Measurements from ENCODE around the gene ZBTB5.

The ZBTB5 gene

DNA sequence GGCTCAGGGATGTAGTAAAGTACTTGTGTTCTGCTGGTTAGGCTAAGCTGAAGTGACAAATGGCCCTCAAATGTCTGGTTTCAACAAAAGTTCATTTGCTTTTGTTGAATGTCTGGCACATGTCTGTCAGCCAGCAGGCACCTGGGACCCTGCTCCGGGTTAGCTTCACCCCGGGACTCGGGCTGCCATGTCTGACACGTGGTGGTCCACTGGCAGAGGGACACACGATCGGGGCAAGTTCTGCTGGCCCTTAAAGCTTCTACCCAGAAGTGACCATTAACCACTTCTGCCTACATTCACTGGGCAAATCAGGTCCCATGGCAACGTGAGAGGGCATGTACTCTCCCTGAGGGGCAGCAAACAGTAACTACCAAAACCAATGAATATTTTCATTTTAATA lies 44.3 kb upstream of the ZBTB5 start:
- H3K79me2 ChIP-seq = no peaks in the 10 kb centered on the region
- TF ChIP-seq, protein P1, sequence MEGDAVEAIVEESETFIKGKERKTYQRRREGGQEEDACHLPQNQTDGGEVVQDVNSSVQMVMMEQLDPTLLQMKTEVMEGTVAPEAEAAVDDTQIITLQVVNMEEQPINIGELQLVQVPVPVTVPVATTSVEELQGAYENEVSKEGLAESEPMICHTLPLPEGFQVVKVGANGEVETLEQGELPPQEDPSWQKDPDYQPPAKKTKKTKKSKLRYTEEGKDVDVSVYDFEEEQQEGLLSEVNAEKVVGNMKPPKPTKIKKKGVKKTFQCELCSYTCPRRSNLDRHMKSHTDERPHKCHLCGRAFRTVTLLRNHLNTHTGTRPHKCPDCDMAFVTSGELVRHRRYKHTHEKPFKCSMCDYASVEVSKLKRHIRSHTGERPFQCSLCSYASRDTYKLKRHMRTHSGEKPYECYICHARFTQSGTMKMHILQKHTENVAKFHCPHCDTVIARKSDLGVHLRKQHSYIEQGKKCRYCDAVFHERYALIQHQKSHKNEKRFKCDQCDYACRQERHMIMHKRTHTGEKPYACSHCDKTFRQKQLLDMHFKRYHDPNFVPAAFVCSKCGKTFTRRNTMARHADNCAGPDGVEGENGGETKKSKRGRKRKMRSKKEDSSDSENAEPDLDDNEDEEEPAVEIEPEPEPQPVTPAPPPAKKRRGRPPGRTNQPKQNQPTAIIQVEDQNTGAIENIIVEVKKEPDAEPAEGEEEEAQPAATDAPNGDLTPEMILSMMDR (IDR thresholded peaks at IDR 0.05) = no peak
- H3K36me3 ChIP-seq (ENCODE audit: control insufficient read depth, insufficient read depth, low read length) = no peaks in the 10 kb centered on the region

DNA sequence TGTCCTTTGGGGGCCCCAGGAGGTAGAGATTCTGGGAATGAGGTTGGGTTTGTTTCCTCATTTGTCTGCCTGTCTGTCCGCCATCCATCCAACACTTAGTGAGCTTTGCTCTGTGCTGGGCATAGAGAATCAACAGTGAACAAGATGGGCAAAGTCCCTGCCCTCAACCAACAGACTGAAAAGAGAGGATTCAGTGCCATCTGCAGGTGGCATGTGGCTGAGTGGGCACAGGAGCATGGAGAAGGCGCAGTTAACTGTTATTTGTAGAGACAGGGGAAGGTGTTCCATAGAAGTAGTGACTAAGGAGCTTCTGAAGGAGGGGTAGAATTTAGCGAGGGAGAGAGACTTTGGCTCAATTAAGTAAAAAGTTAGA lies 43.6 kb upstream of the ZBTB5 start:
- H3K4me2 ChIP-seq (ENCODE audit: low read length) = no peak overlapping the region
- H3K27ac ChIP-seq = no peak overlapping the region
- no peak overlapping the region for H2AFZ ChIP-seq
- H3K4me3 ChIP-seq (ENCODE audit: low read depth, low read length) = no peak overlapping the region
- TF ChIP-seq, protein P1 (IDR thresholded peaks at IDR 0.05) = no peak
- H3K36me3 ChIP-seq (ENCODE audit: control insufficient read depth, insufficient read depth, low read length) = no peaks in the 10 kb centered on the region
- H3K4me1 ChIP-seq = no peaks in the 10 kb centered on the region
- no peaks in the 10 kb centered on the region for H3K27me3 ChIP-seq (ENCODE audit: control insufficient read depth, insufficient read depth, low read length)
- no peak overlapping the region for H3K9ac ChIP-seq
- H3K9me3 ChIP-seq (ENCODE audit: control insufficient read depth, low read length) = no peaks in the 10 kb centered on the region
- H3K79me2 ChIP-seq = no peaks in the 10 kb centered on the region

More for the DNA sequence above, 44.3 kb upstream of the ZBTB5 start:
- Histone ChIP-seq H3K4me2 (ENCODE audit: low read length) (no peak overlapping the region), H3K4me1 (no peaks in the 10 kb centered on the region), H3K9ac (no peak overlapping the region), H3K4me3 (ENCODE audit: low read depth, low read length) (no peak overlapping the region), H3K9me3 (ENCODE audit: control insufficient read depth, low read length) (no peaks in the 10 kb centered on the region), H2AFZ (no peak overlapping the region), H3K27ac (no peak overlapping the region), H3K27me3 (ENCODE audit: control insufficient read depth, insufficient read depth, low read length) (no peaks in the 10 kb centered on the region)

DNA sequence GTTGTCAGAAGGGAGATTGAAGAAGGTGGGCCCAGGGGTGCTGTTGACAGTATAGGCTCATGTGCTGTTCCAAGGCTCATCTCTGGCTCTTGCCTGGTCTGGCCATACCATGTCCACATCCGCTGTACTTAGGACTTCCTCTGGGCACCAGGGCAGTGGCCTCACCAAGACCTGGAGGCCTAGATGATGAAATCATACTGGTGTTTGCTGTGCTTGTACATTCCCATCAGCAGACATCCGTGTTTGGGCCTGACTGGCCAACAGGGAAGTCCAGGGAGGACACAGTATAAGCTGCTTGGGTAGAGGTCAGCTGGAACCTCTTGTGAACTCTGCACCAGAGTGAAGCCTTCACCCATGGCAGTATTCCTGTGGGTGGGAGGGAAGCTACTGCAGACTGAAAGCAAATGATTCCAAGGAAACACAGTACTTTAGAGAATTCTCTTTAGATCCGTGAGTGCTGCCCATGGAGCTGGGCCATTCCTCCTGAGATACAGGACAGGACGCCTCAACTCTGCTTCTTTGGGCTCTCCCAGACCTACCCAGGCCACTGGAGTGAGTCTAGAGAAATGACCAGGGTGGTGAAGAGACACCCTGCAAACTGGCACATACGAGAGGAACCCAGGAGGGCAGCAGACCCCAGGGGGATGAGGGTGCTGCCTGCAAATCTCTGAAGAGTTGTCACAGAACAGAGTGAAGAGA lies 43.0 kb upstream of the ZBTB5 start:
- no peak overlapping the region for H2AFZ ChIP-seq
- H3K27me3 ChIP-seq (ENCODE audit: control insufficient read depth, insufficient read depth, low read length) = no peaks in the 10 kb centered on the region
- H3K4me2 ChIP-seq (ENCODE audit: low read length) = no peak overlapping the region
- no peaks in the 10 kb centered on the region for H3K36me3 ChIP-seq (ENCODE audit: control insufficient read depth, insufficient read depth, low read length)
- no peak overlapping the region for H3K27ac ChIP-seq
- H3K4me3 ChIP-seq (ENCODE audit: low read depth, low read length) = no peak overlapping the region
- no peaks in the 10 kb centered on the region for H3K9me3 ChIP-seq (ENCODE audit: control insufficient read depth, low read length)
- no peaks in the 10 kb centered on the region for H3K4me1 ChIP-seq
- no peak overlapping the region for H3K9ac ChIP-seq
- TF ChIP-seq, protein P1 (IDR thresholded peaks at IDR 0.05) = no peak
- no peaks in the 10 kb centered on the region for H3K79me2 ChIP-seq

DNA sequence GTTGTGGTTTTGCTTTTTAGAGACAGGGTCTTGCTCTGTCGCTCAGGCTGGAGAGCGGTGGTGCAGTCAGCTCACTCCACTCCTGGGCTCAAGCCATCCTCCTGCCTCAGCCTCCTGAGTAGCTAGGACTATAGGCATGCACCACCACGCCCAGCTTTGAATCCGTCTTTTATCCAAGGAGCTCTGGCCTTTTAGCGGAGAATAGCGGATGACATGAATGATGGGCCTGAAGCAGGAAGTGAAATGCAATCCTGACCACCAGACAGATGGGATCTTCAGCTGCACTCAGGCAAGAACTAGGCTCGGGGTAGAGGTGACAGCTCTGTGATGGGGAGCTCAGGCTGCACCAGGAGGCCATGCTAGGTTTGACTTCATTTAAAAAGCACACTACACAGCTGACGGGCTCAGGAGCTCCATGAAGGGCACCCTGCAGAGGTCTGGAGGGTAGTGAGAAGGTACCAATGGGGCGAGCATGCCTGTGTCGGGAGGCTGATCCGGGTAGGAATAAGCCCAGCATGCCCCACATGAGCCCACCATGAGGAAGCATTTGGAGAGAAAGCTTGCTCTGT lies 42.4 kb upstream of the ZBTB5 start:
- no peaks in the 10 kb centered on the region for H3K36me3 ChIP-seq (ENCODE audit: control insufficient read depth, insufficient read depth, low read length)
- TF ChIP-seq, protein P1 (IDR thresholded peaks at IDR 0.05) = no peak

DNA sequence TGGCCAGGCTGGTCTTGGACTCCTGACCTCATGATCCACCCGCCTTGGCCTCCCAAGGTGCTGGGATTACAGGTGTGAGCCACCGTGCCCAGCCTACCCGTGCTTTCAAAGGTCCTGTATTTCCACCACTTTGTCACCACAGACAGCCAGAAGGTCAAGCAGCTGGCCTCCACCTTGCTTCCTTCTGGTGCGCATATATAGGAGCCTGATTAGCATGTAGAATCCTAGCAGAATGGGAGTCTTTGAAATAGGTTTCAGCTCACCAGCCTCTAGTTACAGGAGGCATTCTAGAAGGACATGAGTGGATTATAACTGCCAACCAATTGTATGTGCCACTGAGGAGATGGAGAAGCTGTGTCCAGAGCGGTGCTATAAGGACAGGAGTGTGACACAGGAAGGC lies 39.4 kb upstream of the ZBTB5 start:
- no peak overlapping the region for H3K27ac ChIP-seq
- no peak overlapping the region for H3K4me3 ChIP-seq (ENCODE audit: low read depth, low read length)

More for the DNA sequence above, 42.4 kb upstream of the ZBTB5 start:
- Histone ChIP-seq H3K4me2 (ENCODE audit: low read length) (no peak overlapping the region), H3K79me2 (no peaks in the 10 kb centered on the region), H3K27ac (no peak overlapping the region), H3K9ac (no peak overlapping the region), H2AFZ (no peak overlapping the region), H3K4me3 (ENCODE audit: low read depth, low read length) (no peak overlapping the region), H3K27me3 (ENCODE audit: control insufficient read depth, insufficient read depth, low read length) (no peaks in the 10 kb centered on the region), H3K4me1 (no peaks in the 10 kb centered on the region), H3K9me3 (ENCODE audit: control insufficient read depth, low read length) (no peaks in the 10 kb centered on the region)

More for the DNA sequence above, 39.4 kb upstream of the ZBTB5 start:
- H2AFZ ChIP-seq = no peak overlapping the region
- no peak overlapping the region for H3K9ac ChIP-seq
- H3K4me1 ChIP-seq = no peaks in the 10 kb centered on the region
- TF ChIP-seq, protein P1 (IDR thresholded peaks at IDR 0.05) = no peak
- no peaks in the 10 kb centered on the region for H3K27me3 ChIP-seq (ENCODE audit: control insufficient read depth, insufficient read depth, low read length)
- no peak overlapping the region for H3K4me2 ChIP-seq (ENCODE audit: low read length)
- H3K79me2 ChIP-seq = no peaks in the 10 kb centered on the region
- H3K36me3 ChIP-seq (ENCODE audit: control insufficient read depth, insufficient read depth, low read length) = no peaks in the 10 kb centered on the region
- H3K9me3 ChIP-seq (ENCODE audit: control insufficient read depth, low read length) = no peaks in the 10 kb centered on the region

Data from parathyroid adenoma (tissue), 2 donors.